Activated T-helper 17 cell treated with anti-CD3 and anti-CD28 coated beads, Interleukin-2, amount 50 U/mL, for 72 hours (primary cell): ENCODE measurements around the gene PDE3B. TPM values are rescaled to one million over a fixed set of nuclear protein-coding genes. Genes with fewer than 3 reads are reported as not detected.
"Not testable (repeated sequence)": the region's sequence is repeated elsewhere in the genome, so short reads cannot be mapped to it uniquely, and the experiment has no call there.

Source experiments
- ATAC-seq: fragments of 150-1000 bp; cut with Tn5 transposase; replicated peaks from 2 replicates; pipeline ENCODE4 v1.10.0; 2021; ENCODE audit warnings: mild to moderate bottlenecking, moderate library complexity
- H3K27ac Mint-ChIP-seq: one replicate; pipeline ENCODE4 v1.8.0; 2022; ENCODE audit warnings: mixed read lengths
- H3K27me3 Mint-ChIP-seq: one replicate; pipeline ENCODE4 v1.8.0; 2022; ENCODE audit warnings: mixed read lengths
- H3K36me3 Mint-ChIP-seq: one replicate; pipeline ENCODE4 v1.8.0; 2022; ENCODE audit warnings: low read depth, mild to moderate bottlenecking, mixed read lengths
- H3K4me1 Mint-ChIP-seq: one replicate; pipeline ENCODE4 v1.8.0; 2022; ENCODE audit warnings: mixed read lengths
- H3K4me3 Mint-ChIP-seq: one replicate; pipeline ENCODE4 v1.8.0; 2022; ENCODE audit warnings: mild to moderate bottlenecking, mixed read lengths
- H3K9me3 Mint-ChIP-seq: one replicate; pipeline ENCODE4 v1.8.0; 2022; ENCODE audit warnings: mixed read lengths
- total RNA-seq, 2 donors: library from RNA; stranded (reverse); gene quantifications; one replicate each; pipeline ENCODE4 v1.2.3, GENCODE V29; 2022

PDE3B gene
- total RNA-seq, 2 donors from 2014 or later = 23.0 to 25.5 TPM

GRCh38 chr11:14626650-14627049 lies 17.0 kb upstream of the PDE3B start:
- Mint-ChIP-seq H3K9me3 (peaks cover 5% of the 10 kb centered on the region), H3K27me3 (no peaks in the 10 kb centered on the region), H3K27ac (no peak overlapping the region), H3K36me3 (no peaks in the 10 kb centered on the region), H3K4me1 (peaks cover 4% of the 10 kb centered on the region), H3K4me3 (no peak overlapping the region)
- ATAC-seq = no peak

- H3K27me3 Mint-ChIP-seq, ATAC-seq, H3K9me3 Mint-ChIP-seq, H3K36me3 Mint-ChIP-seq: not testable (repeated sequence)
- Mint-ChIP-seq H3K4me3 (peak overlapping the region; percentile 41), H3K27ac (peak overlapping the region; percentile 50), H3K4me1 (peaks cover 35% of the 10 kb centered on the region)
Observed at GRCh38 chr11:14633506-14634224, 9.9 kb upstream of the PDE3B start.

- Mint-ChIP-seq H3K27ac (peak overlapping the region; percentile 50), H3K4me1 (peaks cover 40% of the 10 kb centered on the region), H3K36me3 (no peaks in the 10 kb centered on the region), H3K9me3 (peaks cover 8% of the 10 kb centered on the region), H3K4me3 (peak overlapping the region; percentile 41), H3K27me3 (no peaks in the 10 kb centered on the region)
- ATAC-seq = no peak
Observed at GRCh38 chr11:14634813-14635212, 8.8 kb upstream of the PDE3B start.

- no peak for ATAC-seq
- Mint-ChIP-seq H3K36me3 (no peaks in the 10 kb centered on the region), H3K4me3 (peak overlapping the region; percentile 41), H3K9me3 (peaks cover 8% of the 10 kb centered on the region), H3K4me1 (peaks cover 47% of the 10 kb centered on the region), H3K27ac (peak overlapping the region; percentile 50), H3K27me3 (no peaks in the 10 kb centered on the region)
Observed at GRCh38 chr11:14635546-14635945, 8.1 kb upstream of the PDE3B start.

- peak overlapping the region; percentile 50 for H3K27ac Mint-ChIP-seq
- H3K4me3 Mint-ChIP-seq = peak overlapping the region; percentile 41
- H3K36me3 Mint-ChIP-seq = no peaks in the 10 kb centered on the region
- peaks cover 6% of the 10 kb centered on the region for H3K9me3 Mint-ChIP-seq
- no peaks in the 10 kb centered on the region for H3K27me3 Mint-ChIP-seq
- H3K4me1 Mint-ChIP-seq = peaks cover 48% of the 10 kb centered on the region
- ATAC-seq = peak; percentile 83
Observed at GRCh38 chr11:14636119-14636518, 7.5 kb upstream of the PDE3B start.

- no peak for ATAC-seq
- peaks cover 55% of the 10 kb centered on the region for H3K4me1 Mint-ChIP-seq
- peaks cover 4% of the 10 kb centered on the region for H3K9me3 Mint-ChIP-seq
- H3K27me3 Mint-ChIP-seq = no peaks in the 10 kb centered on the region
- H3K4me3 Mint-ChIP-seq = no peak overlapping the region
- H3K36me3 Mint-ChIP-seq = no peaks in the 10 kb centered on the region
- no peak overlapping the region for H3K27ac Mint-ChIP-seq
Observed at GRCh38 chr11:14637868-14638409, 5.7 kb upstream of the PDE3B start.

GRCh38 chr11:14638561-14638960 lies 5.0 kb upstream of the PDE3B start:
- no peaks in the 10 kb centered on the region for H3K36me3 Mint-ChIP-seq
- no peak overlapping the region for H3K4me3 Mint-ChIP-seq
- peaks cover 55% of the 10 kb centered on the region for H3K4me1 Mint-ChIP-seq
- H3K27ac Mint-ChIP-seq = no peak overlapping the region
- no peak for ATAC-seq
- peaks cover 4% of the 10 kb centered on the region for H3K9me3 Mint-ChIP-seq
- H3K27me3 Mint-ChIP-seq = no peaks in the 10 kb centered on the region

- Mint-ChIP-seq H3K4me3 (peak overlapping the region; percentile 82), H3K36me3 (peaks cover 16% of the 10 kb centered on the region), H3K27me3 (no peaks in the 10 kb centered on the region), H3K27ac (no peak overlapping the region), H3K9me3 (peaks cover 4% of the 10 kb centered on the region), H3K4me1 (peaks cover 33% of the 10 kb centered on the region)
- no peak for ATAC-seq
Observed at GRCh38 chr11:14641801-14642200, 1.8 kb upstream of the PDE3B start.

GRCh38 chr11:14642453-14642852 lies 1.2 kb upstream of the PDE3B start:
- H3K9me3 Mint-ChIP-seq = no peaks in the 10 kb centered on the region
- ATAC-seq = no peak
- no peaks in the 10 kb centered on the region for H3K27me3 Mint-ChIP-seq
- peak overlapping the region; percentile 65 for H3K27ac Mint-ChIP-seq
- H3K4me1 Mint-ChIP-seq = peaks cover 27% of the 10 kb centered on the region
- H3K4me3 Mint-ChIP-seq = peak overlapping the region; percentile 82
- peaks cover 19% of the 10 kb centered on the region for H3K36me3 Mint-ChIP-seq

- Mint-ChIP-seq H3K4me1 (peaks cover 27% of the 10 kb centered on the region), H3K4me3 (peak overlapping the region; percentile 82), H3K27me3 (no peaks in the 10 kb centered on the region), H3K36me3 (peaks cover 19% of the 10 kb centered on the region), H3K27ac (peak overlapping the region; percentile 65), H3K9me3 (no peaks in the 10 kb centered on the region)
- ATAC-seq = no peak
Observed at GRCh38 chr11:14642873-14643696, 519 bp upstream of the PDE3B start.

GRCh38 chr11:14644226-14645014 lies 816 bp downstream of the PDE3B start:
- Mint-ChIP-seq H3K36me3 (peaks cover 19% of the 10 kb centered on the region), H3K4me1 (peaks cover 26% of the 10 kb centered on the region), H3K27ac (peak overlapping the region; percentile 87), H3K4me3 (peak overlapping the region; percentile 82), H3K27me3 (no peaks in the 10 kb centered on the region), H3K9me3 (no peaks in the 10 kb centered on the region)
- peak; percentile 49 for ATAC-seq

GRCh38 chr11:14645015-14645912 lies 1.7 kb downstream of the PDE3B start:
- peak; percentile 57 for ATAC-seq
- Mint-ChIP-seq H3K4me3 (peak overlapping the region; percentile 82), H3K9me3 (no peaks in the 10 kb centered on the region), H3K4me1 (peaks cover 18% of the 10 kb centered on the region), H3K27ac (peak overlapping the region; percentile 87), H3K27me3 (no peaks in the 10 kb centered on the region), H3K36me3 (peaks cover 24% of the 10 kb centered on the region)
